ENCODE measurements around the gene LRP6. TPM values are rescaled to one million over a fixed set of nuclear protein-coding genes. Genes with fewer than 3 reads are reported as not detected.

The LRP6 gene
- total RNA-seq, 1 experiment from 2014 or later: 45.5 TPM

GRCh38 chr12:12123036-12123604, 143.7 kb downstream of the LRP6 start:
- intact Hi-C loops (cut with micrococcal nuclease; ENCODE audit: unreplicated experiment): no loop called here
- no peaks in the 10 kb centered on the region for H3K9me2 ChIP-seq (ENCODE audit: insufficient read depth)
- H3K4me2 ChIP-seq: no peak overlapping the region
- no peak for DNase-seq
- TF ChIP-seq CTCF (conservative IDR thresholded peaks at IDR 0.05): no peak
- TF ChIP-seq EZH2 (IDR thresholded peaks at IDR 0.05; ENCODE audit: low read depth): no peak
- H3K79me2 ChIP-seq (ENCODE audit: low read depth): no peaks in the 10 kb centered on the region
- H3K27ac ChIP-seq: no peak overlapping the region
- no peak overlapping the region for H3K4me3 ChIP-seq
- no peaks in the 10 kb centered on the region for H3K4me1 ChIP-seq (replicated peaks; ENCODE audit: insufficient read depth)
- H3K27me3 ChIP-seq (ENCODE audit: insufficient read depth, low read depth): no peaks in the 10 kb centered on the region
- no peaks in the 10 kb centered on the region for H3F3A ChIP-seq (ENCODE audit: insufficient read depth, low read depth)
- peaks cover 10% of the 10 kb centered on the region; the same call in 1 of the 2 replicates for H3K36me3 ChIP-seq (ENCODE audit: low read depth)
- H4K20me1 ChIP-seq (ENCODE audit: insufficient read depth): no peaks in the 10 kb centered on the region
- CTCF ChIA-PET: no interaction called here
- no peak overlapping the region for H2AFZ ChIP-seq
- no peaks in the 10 kb centered on the region for H3K9me3 ChIP-seq (ENCODE audit: insufficient read depth, low read depth)
- POLR2A ChIA-PET (ENCODE audit: unreplicated experiment): no interaction called here
- no TSS peak for BruUV-seq (replicated peaks)

GRCh38 chr12:12121061-12121460, 145.8 kb downstream of the LRP6 start:
- Histone ChIP-seq H4K20me1 (ENCODE audit: insufficient read depth) (no peaks in the 10 kb centered on the region), H3K36me3 (ENCODE audit: low read depth) (peaks cover 6% of the 10 kb centered on the region; the same call in 1 of the 2 replicates)
- CTCF ChIA-PET: interaction anchor here (0.5 kb wide), 1 partner anchor 558 kb away, joined by 5 read pairs; no protein-coding TSS in a partner anchor

GRCh38 chr12:12116677-12117076, 150.2 kb downstream of the LRP6 start:
- no peak for DNase-seq
- Histone ChIP-seq H3K9me3 (ENCODE audit: insufficient read depth, low read depth) (no peaks in the 10 kb centered on the region), H3K4me3 (no peak overlapping the region), H3K4me2 (no peak overlapping the region), H3K9me2 (ENCODE audit: insufficient read depth) (no peaks in the 10 kb centered on the region), H3K27me3 (ENCODE audit: insufficient read depth, low read depth) (no peaks in the 10 kb centered on the region), H4K20me1 (ENCODE audit: insufficient read depth) (no peaks in the 10 kb centered on the region), H3F3A (ENCODE audit: insufficient read depth, low read depth) (no peaks in the 10 kb centered on the region; the same call in 1 of the 2 replicates), H3K27ac (no peak overlapping the region), H2AFZ (no peak overlapping the region), H3K36me3 (ENCODE audit: low read depth) (no peaks in the 10 kb centered on the region), H3K79me2 (ENCODE audit: low read depth) (no peaks in the 10 kb centered on the region), H3K4me1 (replicated peaks; ENCODE audit: insufficient read depth) (no peaks in the 10 kb centered on the region)
- intact Hi-C loops (cut with micrococcal nuclease; ENCODE audit: unreplicated experiment): no loop called here
- ChIA-PET POLR2A (ENCODE audit: unreplicated experiment) (interaction anchor here (0.6 kb wide), 1 partner anchor 148 kb away, joined by 5 read pairs; no protein-coding TSS in a partner anchor), CTCF (no interaction called here)
- no TSS peak for BruUV-seq (replicated peaks)
- no peak for TF ChIP-seq CTCF (conservative IDR thresholded peaks at IDR 0.05)
- TF ChIP-seq EZH2 (IDR thresholded peaks at IDR 0.05; ENCODE audit: low read depth): no peak

More at GRCh38 chr12:12121061-12121460, 145.8 kb downstream of the LRP6 start:
- POLR2A ChIA-PET (ENCODE audit: unreplicated experiment): no interaction called here
- Histone ChIP-seq H3K4me2 (no peak overlapping the region), H3K27ac (no peak overlapping the region), H3F3A (ENCODE audit: insufficient read depth, low read depth) (no peaks in the 10 kb centered on the region), H2AFZ (no peak overlapping the region), H3K9me3 (ENCODE audit: insufficient read depth, low read depth) (no peaks in the 10 kb centered on the region), H3K4me1 (replicated peaks; ENCODE audit: insufficient read depth) (no peaks in the 10 kb centered on the region), H3K27me3 (ENCODE audit: insufficient read depth, low read depth) (no peaks in the 10 kb centered on the region), H3K4me3 (no peak overlapping the region), H3K9me2 (ENCODE audit: insufficient read depth) (no peaks in the 10 kb centered on the region), H3K79me2 (ENCODE audit: low read depth) (no peaks in the 10 kb centered on the region)
- no TSS peak for BruUV-seq (replicated peaks)
- no peak for TF ChIP-seq EZH2 (IDR thresholded peaks at IDR 0.05; ENCODE audit: low read depth)
- TF ChIP-seq CTCF (conservative IDR thresholded peaks at IDR 0.05): no peak
- intact Hi-C loops (cut with micrococcal nuclease; ENCODE audit: unreplicated experiment): no loop called here
- no peak for DNase-seq

All from PC-9 (cell line).